ENCODE results near the gene CDKL1. TPM values are rescaled to one million over a fixed set of nuclear protein-coding genes. Genes with fewer than 3 reads are reported as not detected.

The CDKL1 gene
- total and polyA plus RNA-seq, 2 donors (not counting 3 experiments of a cell fraction or from before 2014, with no cell fraction given), result 2.6 to 9.7 TPM

DNA sequence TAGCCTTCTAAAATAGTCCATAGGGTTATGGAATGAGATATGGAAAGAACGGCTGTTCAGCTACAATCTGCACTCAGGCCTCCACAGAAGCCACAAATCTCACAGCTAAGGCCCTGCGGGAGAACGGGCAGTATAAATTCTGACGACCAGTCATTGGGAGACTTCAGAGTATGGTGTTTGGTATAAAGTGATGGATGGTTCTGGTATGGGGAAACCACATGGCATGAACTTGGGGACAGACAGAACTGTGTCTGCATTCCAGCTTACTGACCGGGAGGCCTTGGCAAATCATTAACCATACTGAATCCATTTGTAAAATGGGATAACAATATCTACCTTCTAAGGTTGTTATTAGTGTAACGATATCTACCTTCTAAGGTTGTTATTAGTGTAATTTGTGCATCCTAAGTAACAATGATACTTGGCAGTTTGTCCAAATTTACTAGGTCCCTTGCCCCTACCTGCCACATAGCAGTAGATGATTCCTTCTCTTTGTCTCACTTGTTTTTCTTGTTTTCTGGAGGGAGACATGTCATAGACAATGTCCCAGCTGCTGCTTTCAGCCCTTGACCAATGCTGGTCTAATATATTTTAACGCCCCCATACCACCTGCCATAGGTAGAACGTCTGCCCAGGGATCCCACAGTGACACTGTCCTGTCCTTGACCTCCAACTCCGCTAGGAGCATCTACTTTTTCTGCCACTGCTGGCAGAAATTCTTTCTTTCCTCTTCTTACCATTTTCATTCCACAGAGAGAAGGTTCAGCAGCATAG is 6.8 kb downstream of the CDKL1 start:
- no peak overlapping the region for H3K27ac ChIP-seq (ENCODE audit: insufficient read depth, low read depth, low read length)
- ChIA-PET CTCF (interaction anchor here (1.3 kb wide), 1 partner anchor 69 kb away, joined by 6 read pairs; no protein-coding TSS in a partner anchor), POLR2A (no interaction called here)
- H3K27me3 ChIP-seq (ENCODE audit: control insufficient read depth in 2 of 2, insufficient read depth in 2 of 2, low read length in 2 of 2), result no peaks in the 10 kb centered on the region
- DNase-seq (ENCODE audit: low read depth, low spot score) (no peak), FAIRE-seq (no peak)
- no peaks in the 10 kb centered on the region for H3K79me2 ChIP-seq (ENCODE audit: control insufficient read depth, insufficient read depth, low read length)
- H4K20me1 ChIP-seq (replicated peaks; ENCODE audit: control insufficient read depth, extremely low read depth, insufficient read depth, low read length), result no peaks in the 10 kb centered on the region
- H3K9ac ChIP-seq (replicated peaks; ENCODE audit: extremely low read depth, insufficient read depth, low read length), result no peak overlapping the region
- no TSS peak for BruUV-seq (replicated peaks)
- TF ChIP-seq GATA2 (IDR thresholded peaks at IDR 0.05; ENCODE audit: insufficient read depth, insufficient read length, low read depth, low read length), result no peak
- no peak for TF ChIP-seq EZH2 (IDR thresholded peaks at IDR 0.05; ENCODE audit: borderline replicate concordance, low read depth, low read length, severe bottlenecking)
- intact Hi-C loops (cut with micrococcal nuclease) (no loop called here), dilution Hi-C loops (cut with MboI; ENCODE audit: extremely low pct_ligation_motif_present, low sequenced_read_pairs) (no loop called here)
- no peaks in the 10 kb centered on the region for H3K36me3 ChIP-seq (ENCODE audit: control insufficient read depth in 2 of 2, extremely low read depth in 1 of 2, insufficient read depth in 2 of 2, low read length in 2 of 2)
- no peaks in the 10 kb centered on the region for H3K9me1 ChIP-seq (replicated peaks; ENCODE audit: control insufficient read depth, extremely low read depth, insufficient read depth, low read length)
- H3K9me3 ChIP-seq (replicated peaks; ENCODE audit: control insufficient read depth, insufficient read depth, low read length), result no peaks in the 10 kb centered on the region
- no peaks in the 10 kb centered on the region for H3K4me1 ChIP-seq (ENCODE audit: control insufficient read depth, extremely low read depth, insufficient read depth, low read length)
- no peak overlapping the region for H2AFZ ChIP-seq (ENCODE audit: low read depth, low read length)
- no peak overlapping the region for H3K4me3 ChIP-seq (replicated peaks in 1 of 3; ENCODE audit: insufficient read depth in 1 of 3, low read depth in 1 of 3, low read length in 3 of 3)
- H3K4me2 ChIP-seq (ENCODE audit: insufficient read depth, low read length), result no peak overlapping the region

DNA sequence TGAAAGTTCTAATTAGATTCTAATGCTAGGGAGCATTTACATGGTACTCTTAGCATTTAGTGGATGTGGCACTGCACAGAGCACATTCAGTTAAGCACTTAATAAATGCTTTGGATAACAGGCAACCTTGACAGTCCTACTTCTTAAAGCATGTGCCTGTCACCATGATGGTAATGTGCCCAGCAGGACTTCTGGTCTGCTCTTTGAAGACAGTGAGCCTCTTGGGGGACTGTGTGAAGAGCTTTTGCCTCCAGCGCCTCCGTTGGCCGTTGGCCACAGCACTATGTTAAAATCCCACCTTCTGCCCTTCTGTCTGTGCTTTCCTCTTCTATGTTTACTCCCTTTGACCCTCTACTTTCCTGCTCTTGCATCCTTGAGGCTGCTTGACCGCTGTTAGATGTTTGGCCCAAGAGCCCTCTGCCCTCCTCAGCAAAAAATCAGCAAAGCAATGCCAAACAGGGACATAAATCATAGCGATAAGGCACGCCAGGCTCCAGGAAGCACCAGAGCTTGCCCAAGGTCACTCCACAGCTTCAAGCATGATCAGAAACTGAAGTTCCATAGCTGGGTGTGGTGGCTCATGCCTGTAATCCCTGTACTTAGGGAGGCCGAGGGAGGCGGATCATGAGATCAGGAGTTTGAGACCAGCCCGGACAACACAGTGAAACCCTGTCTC is 8.3 kb downstream of the CDKL1 start:
- peak; percentile 74 for DNase-seq (ENCODE audit: low read depth, low spot score)
- POLR2A ChIA-PET, result no interaction called here
- dilution Hi-C loops (cut with MboI; ENCODE audit: extremely low pct_ligation_motif_present, low sequenced_read_pairs), result no loop called here

More for the DNA sequence above, 8.3 kb downstream of the CDKL1 start:
- no peak for FAIRE-seq
- Histone ChIP-seq H3K27me3 (ENCODE audit: control insufficient read depth in 2 of 2, insufficient read depth in 2 of 2, low read length in 2 of 2) (no peaks in the 10 kb centered on the region), H3K79me2 (ENCODE audit: control insufficient read depth, insufficient read depth, low read length) (no peaks in the 10 kb centered on the region), H3K4me1 (ENCODE audit: control insufficient read depth, extremely low read depth, insufficient read depth, low read length) (no peaks in the 10 kb centered on the region), H2AFZ (ENCODE audit: low read depth, low read length) (no peak overlapping the region), H4K20me1 (replicated peaks; ENCODE audit: control insufficient read depth, extremely low read depth, insufficient read depth, low read length) (no peaks in the 10 kb centered on the region), H3K27ac (ENCODE audit: insufficient read depth, low read depth, low read length) (no peak overlapping the region), H3K9me3 (replicated peaks; ENCODE audit: control insufficient read depth, insufficient read depth, low read length) (no peaks in the 10 kb centered on the region), H3K4me3 (replicated peaks in 1 of 3; ENCODE audit: insufficient read depth in 1 of 3, low read depth in 1 of 3, low read length in 3 of 3) (no peak overlapping the region), H3K9ac (replicated peaks; ENCODE audit: extremely low read depth, insufficient read depth, low read length) (no peak overlapping the region), H3K9me1 (replicated peaks; ENCODE audit: control insufficient read depth, extremely low read depth, insufficient read depth, low read length) (no peaks in the 10 kb centered on the region), H3K36me3 (ENCODE audit: control insufficient read depth in 2 of 2, extremely low read depth in 1 of 2, insufficient read depth in 2 of 2, low read length in 2 of 2) (no peaks in the 10 kb centered on the region), H3K4me2 (ENCODE audit: insufficient read depth, low read length) (no peak overlapping the region)
- intact Hi-C loops (cut with micrococcal nuclease), result no loop called here
- CTCF ChIA-PET, result interaction anchor here (0.9 to 1.2 kb wide), 2 partner anchors 67 to 70 kb away, joined by 3 read pairs; no protein-coding TSS in a partner anchor
- no TSS peak for BruUV-seq (replicated peaks)
- TF ChIP-seq POLR2AphosphoS5 (IDR thresholded peaks at IDR 0.05; ENCODE audit: insufficient read depth, low read depth, low read length) (no peak), POLR2A (IDR thresholded peaks at IDR 0.05; ENCODE audit: low read depth, low read length) (no peak), EZH2 (IDR thresholded peaks at IDR 0.05; ENCODE audit: borderline replicate concordance, low read depth, low read length, severe bottlenecking) (no peak), FOS (IDR thresholded peaks at IDR 0.05; ENCODE audit: borderline replicate concordance, insufficient read depth, low read length) (no peak), JUN (IDR thresholded peaks at IDR 0.05; ENCODE audit: borderline replicate concordance, insufficient read depth, insufficient read length, low read depth) (no peak), MAX (IDR thresholded peaks at IDR 0.05; ENCODE audit: insufficient read depth, insufficient read length) (no peak), GATA2 (IDR thresholded peaks at IDR 0.05; ENCODE audit: insufficient read depth, insufficient read length, low read depth, low read length) (no peak), MYC (IDR thresholded peaks at IDR 0.05; ENCODE audit: low read depth, low read length) (no peak)
- TF ChIP-seq, protein P1, sequence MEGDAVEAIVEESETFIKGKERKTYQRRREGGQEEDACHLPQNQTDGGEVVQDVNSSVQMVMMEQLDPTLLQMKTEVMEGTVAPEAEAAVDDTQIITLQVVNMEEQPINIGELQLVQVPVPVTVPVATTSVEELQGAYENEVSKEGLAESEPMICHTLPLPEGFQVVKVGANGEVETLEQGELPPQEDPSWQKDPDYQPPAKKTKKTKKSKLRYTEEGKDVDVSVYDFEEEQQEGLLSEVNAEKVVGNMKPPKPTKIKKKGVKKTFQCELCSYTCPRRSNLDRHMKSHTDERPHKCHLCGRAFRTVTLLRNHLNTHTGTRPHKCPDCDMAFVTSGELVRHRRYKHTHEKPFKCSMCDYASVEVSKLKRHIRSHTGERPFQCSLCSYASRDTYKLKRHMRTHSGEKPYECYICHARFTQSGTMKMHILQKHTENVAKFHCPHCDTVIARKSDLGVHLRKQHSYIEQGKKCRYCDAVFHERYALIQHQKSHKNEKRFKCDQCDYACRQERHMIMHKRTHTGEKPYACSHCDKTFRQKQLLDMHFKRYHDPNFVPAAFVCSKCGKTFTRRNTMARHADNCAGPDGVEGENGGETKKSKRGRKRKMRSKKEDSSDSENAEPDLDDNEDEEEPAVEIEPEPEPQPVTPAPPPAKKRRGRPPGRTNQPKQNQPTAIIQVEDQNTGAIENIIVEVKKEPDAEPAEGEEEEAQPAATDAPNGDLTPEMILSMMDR (IDR thresholded peaks at IDR 0.05; ENCODE audit: extremely low read depth in 1 of 2, insufficient read depth in 1 of 2, low read depth in 1 of 2, low read length in 2 of 2), result no peak

Data from endothelial cell of umbilical vein (primary cell).